Chondrocyte (in vitro differentiated cells): ENCODE data around the gene C5orf46. TPM values are rescaled to one million over a fixed set of nuclear protein-coding genes. Genes with fewer than 3 reads are reported as not detected.
A peak's percentile ranks its signal among the peaks of the same experiment; 100 is the strongest.
"Not testable (repeated sequence)": the region's sequence is repeated elsewhere in the genome, so short reads cannot be mapped to it uniquely, and the experiment has no call there.

ENCODE experiments used
- DNase-seq: peaks from one replicate; pipeline ENCODE4 v3.0.0; 2021; ENCODE audit warnings: mixed read lengths, low spot score
- H3K27ac Mint-ChIP-seq: one replicate; pipeline ENCODE4 v1.8.0; 2021; ENCODE audit warnings: mild to moderate bottlenecking, moderate library complexity, mixed read lengths; ENCODE audit not compliant: unreplicated experiment
- H3K27me3 Mint-ChIP-seq: 2 replicates; pipeline ENCODE4 v1.8.0; 2021; ENCODE audit warnings: low read depth, mixed read lengths
- H3K36me3 Mint-ChIP-seq: 2 replicates; pipeline ENCODE4 v1.8.0; 2021; ENCODE audit warnings: low read depth, mixed read lengths
- H3K4me1 Mint-ChIP-seq: 2 replicates; pipeline ENCODE4 v1.8.0; 2021; ENCODE audit warnings: low read depth, mild to moderate bottlenecking, mixed read lengths
- H3K4me3 Mint-ChIP-seq: one replicate; pipeline ENCODE4 v1.8.0; 2021; ENCODE audit warnings: mild to moderate bottlenecking, moderate library complexity, mixed read lengths; ENCODE audit not compliant: unreplicated experiment
- H3K9me3 Mint-ChIP-seq: 2 replicates; pipeline ENCODE4 v1.8.0; 2021; ENCODE audit warnings: low read depth, mixed read lengths
- CTCF ChIP-seq: fragments of 200-600 bp; sonication (generic); IDR thresholded peaks from 2 replicates; pipeline ENCODE4 v1.5.0; 2021; ENCODE audit warnings: antibody characterized with exemption, mild to moderate bottlenecking, moderate library complexity
- long read RNA-seq: library from polyadenylated mRNA; stranded (forward); transcript quantifications from one replicate; pipeline ENCODE4 v2.0.0, GENCODE V29; 2021
- total RNA-seq: library from RNA; stranded (reverse); gene quantifications from 3 replicates; pipeline ENCODE4 v1.2.1, GENCODE V29; 2021

Gene C5orf46
- total RNA-seq, result 7.8 to 9.8 TPM in 2 of 3 replicates, not detected in the other
- long read RNA-seq, transcript C5orf46-203 (2 exons, 573 nt), result major isoform, 7 of 12 reads
- long read RNA-seq, partial matches to known transcripts, result 0 of 12 reads
- long read RNA-seq, other reads (novel, unspliced or antisense), result 2 of 12 reads

GRCh38 chr5:147906326-147907095 is at the start of gene C5orf46:
Gene C5orf46 (minus strand): TSS chr5:147906538. CDS start chr5:147906501, 37 bp downstream.
- H3K4me3 Mint-ChIP-seq, result peak within 1 kb of the TSS; percentile 33
- TF ChIP-seq CTCF, result no peak
- no peaks in the 10 kb centered on the region for H3K36me3 Mint-ChIP-seq
- DNase-seq, result no peak
- H3K9me3 Mint-ChIP-seq, result no peaks in the 10 kb centered on the region
- peak within 1 kb of the TSS; percentile 63 for H3K27ac Mint-ChIP-seq
- H3K4me1 Mint-ChIP-seq, result peaks cover 31% of the 10 kb centered on the region
- H3K27me3 Mint-ChIP-seq, result peaks cover 4% of the 10 kb centered on the region

GRCh38 chr5:147954971-147955370 is 48.6 kb upstream of the C5orf46 start:
- Mint-ChIP-seq H3K9me3 (no peaks in the 10 kb centered on the region), H3K36me3 (peaks cover 3% of the 10 kb centered on the region), H3K4me1 (peaks cover 18% of the 10 kb centered on the region), H3K4me3 (no peak overlapping the region), H3K27ac (no peak overlapping the region), H3K27me3 (no peaks in the 10 kb centered on the region)
- no peak for DNase-seq
- no peak for TF ChIP-seq CTCF

- H3K9me3 Mint-ChIP-seq, result peaks cover 4% of the 10 kb centered on the region
- H3K4me3 Mint-ChIP-seq, result no peak overlapping the region
- no peaks in the 10 kb centered on the region for H3K27me3 Mint-ChIP-seq
- no peak overlapping the region for H3K27ac Mint-ChIP-seq
- no peak for DNase-seq
- peaks cover 5% of the 10 kb centered on the region for H3K36me3 Mint-ChIP-seq
- H3K4me1 Mint-ChIP-seq, result peaks cover 27% of the 10 kb centered on the region
- TF ChIP-seq CTCF, result peak; percentile 87
These were observed 43.6 kb upstream of the C5orf46 start for GRCh38 chr5:147949711-147950573.

- not testable (repeated sequence) for H3K36me3 Mint-ChIP-seq, DNase-seq, H3K9me3 Mint-ChIP-seq, H3K27me3 Mint-ChIP-seq
- H3K4me3 Mint-ChIP-seq, result peak overlapping the region; percentile 88
- H3K27ac Mint-ChIP-seq, result peak overlapping the region; percentile 92
- peaks cover 27% of the 10 kb centered on the region for H3K4me1 Mint-ChIP-seq
These were observed 40.4 kb upstream of the C5orf46 start for GRCh38 chr5:147946658-147947274.

- no peak overlapping the region for H3K27ac Mint-ChIP-seq
- H3K4me3 Mint-ChIP-seq, result no peak overlapping the region
- peaks cover 6% of the 10 kb centered on the region for H3K9me3 Mint-ChIP-seq
- DNase-seq, result no peak
- H3K27me3 Mint-ChIP-seq, result peaks cover 14% of the 10 kb centered on the region
- no peaks in the 10 kb centered on the region for H3K4me1 Mint-ChIP-seq
- H3K36me3 Mint-ChIP-seq, result no peaks in the 10 kb centered on the region
- TF ChIP-seq CTCF, result no peak
These were observed 33.2 kb upstream of the C5orf46 start for GRCh38 chr5:147939431-147940114.
